Cardiac muscle cell (in vitro differentiated cells and primary cell): ENCODE results near the gene CDH4. TPM values are rescaled to one million over a fixed set of nuclear protein-coding genes. Genes with fewer than 3 reads are reported as not detected.
A peak's percentile ranks its signal among the peaks of the same experiment; 100 is the strongest.

Experiments
- DNase-seq, 2 donors: peaks; one replicate each; pipeline versions ENCODE4 v3.0.0 to v3.0.0-alpha.2; 2010 to 2017; ENCODE audit warnings: low read depth in 1 of 2, low spot score in 1 of 2
- H3K27ac ChIP-seq: fragments of 200-600 bp; sonication (generic); 2 replicates; pipeline ENCODE4 v1.5.1; 2016
- H3K27me3 ChIP-seq: fragments of 200-600 bp; sonication (generic); 2 replicates; pipeline ENCODE4 v1.6.0; 2016; ENCODE audit warnings: control low read depth
- H3K36me3 ChIP-seq: fragments of 200-600 bp; sonication (generic); 2 replicates; pipeline ENCODE4 v1.5.1; 2016; ENCODE audit warnings: control low read depth
- H3K4me1 ChIP-seq: fragments of 200-600 bp; sonication (generic); 2 replicates; pipeline ENCODE4 v1.8.1; 2017; ENCODE audit warnings: low read depth, mild to moderate bottlenecking, mixed run types
- H3K4me3 ChIP-seq: fragments of 200-600 bp; sonication (generic); 2 replicates; pipeline ENCODE4 v1.5.1; 2016; ENCODE audit warnings: mild to moderate bottlenecking
- H3K9me3 ChIP-seq: fragments of 200-600 bp; sonication (generic); 2 replicates; pipeline ENCODE4 v1.5.1; 2017; ENCODE audit warnings: low read depth, mild to moderate bottlenecking, control low read depth
- polyA plus RNA-seq: library from polyadenylated mRNA; unstranded; fragments of >200 nt; fragmentation: Nextera tagmentation; extraction: Ambion mirVana; gene quantifications from 2 replicates; pipeline ENCODE4 v1.2.1, GENCODE V29; 2016
- total RNA-seq: library from RNA; depleted of rRNA; stranded (reverse); fragments of >200 nt; gene quantifications from 2 replicates; pipeline ENCODE4 v1.2.3, GENCODE V29; 2016
- TF ChIP-seq, protein P1 (sequence below): IDR thresholded peaks from 2 replicates; pipeline ENCODE4 v1.5.1; 2012; ENCODE audit warnings: low read depth, mild to moderate bottlenecking, low read length

Gene CDH4
- total and polyA plus RNA-seq, 2 experiments from 2014 or later: 0.43 to 0.80 TPM

- TF ChIP-seq, protein P1, sequence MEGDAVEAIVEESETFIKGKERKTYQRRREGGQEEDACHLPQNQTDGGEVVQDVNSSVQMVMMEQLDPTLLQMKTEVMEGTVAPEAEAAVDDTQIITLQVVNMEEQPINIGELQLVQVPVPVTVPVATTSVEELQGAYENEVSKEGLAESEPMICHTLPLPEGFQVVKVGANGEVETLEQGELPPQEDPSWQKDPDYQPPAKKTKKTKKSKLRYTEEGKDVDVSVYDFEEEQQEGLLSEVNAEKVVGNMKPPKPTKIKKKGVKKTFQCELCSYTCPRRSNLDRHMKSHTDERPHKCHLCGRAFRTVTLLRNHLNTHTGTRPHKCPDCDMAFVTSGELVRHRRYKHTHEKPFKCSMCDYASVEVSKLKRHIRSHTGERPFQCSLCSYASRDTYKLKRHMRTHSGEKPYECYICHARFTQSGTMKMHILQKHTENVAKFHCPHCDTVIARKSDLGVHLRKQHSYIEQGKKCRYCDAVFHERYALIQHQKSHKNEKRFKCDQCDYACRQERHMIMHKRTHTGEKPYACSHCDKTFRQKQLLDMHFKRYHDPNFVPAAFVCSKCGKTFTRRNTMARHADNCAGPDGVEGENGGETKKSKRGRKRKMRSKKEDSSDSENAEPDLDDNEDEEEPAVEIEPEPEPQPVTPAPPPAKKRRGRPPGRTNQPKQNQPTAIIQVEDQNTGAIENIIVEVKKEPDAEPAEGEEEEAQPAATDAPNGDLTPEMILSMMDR: no peak
- H3K36me3 ChIP-seq: no peaks in the 10 kb centered on the region
- H3K27ac ChIP-seq: no peak overlapping the region
- no peak overlapping the region for H3K4me3 ChIP-seq
- H3K9me3 ChIP-seq: no peaks in the 10 kb centered on the region
- no peaks in the 10 kb centered on the region for H3K4me1 ChIP-seq
- DNase-seq: no peak
- H3K27me3 ChIP-seq: no peaks in the 10 kb centered on the region
Observed at GRCh38 chr20:61328911-61329558, 77.0 kb downstream of the CDH4 start.

GRCh38 chr20:61330441-61330840, 78.4 kb downstream of the CDH4 start:
- H3K9me3 ChIP-seq: no peaks in the 10 kb centered on the region
- DNase-seq: no peak
- H3K27ac ChIP-seq: no peak overlapping the region
- no peaks in the 10 kb centered on the region for H3K4me1 ChIP-seq
- TF ChIP-seq, protein P1: no peak
- H3K4me3 ChIP-seq: no peak overlapping the region
- H3K36me3 ChIP-seq: no peaks in the 10 kb centered on the region
- H3K27me3 ChIP-seq: no peaks in the 10 kb centered on the region

DNA sequence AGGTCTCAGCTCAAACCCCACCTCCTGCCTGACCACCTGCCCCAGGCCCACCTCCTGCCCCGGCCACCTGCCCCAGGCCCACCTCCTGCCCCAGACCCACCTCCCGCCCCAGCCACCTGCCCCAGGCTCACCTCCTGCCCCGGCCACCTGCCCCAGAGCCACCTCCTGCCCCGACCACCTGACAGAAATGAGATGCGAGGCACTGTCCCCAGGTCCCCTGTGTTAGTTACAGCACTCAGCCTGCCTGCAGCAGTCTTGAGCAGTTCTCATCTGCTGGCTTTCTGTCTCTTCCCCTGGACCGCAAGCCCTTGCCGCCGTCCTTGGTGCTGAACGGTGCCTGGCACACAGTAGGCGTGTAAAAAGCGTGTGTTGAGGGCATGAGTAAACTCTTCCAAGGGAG, 79.5 kb downstream of the CDH4 start:
- peak in 1 of 2 donors; percentile 2 for DNase-seq
- no peaks in the 10 kb centered on the region for H3K9me3 ChIP-seq
- H3K36me3 ChIP-seq: no peaks in the 10 kb centered on the region
- H3K4me3 ChIP-seq: no peak overlapping the region
- no peaks in the 10 kb centered on the region for H3K27me3 ChIP-seq
- H3K4me1 ChIP-seq: no peaks in the 10 kb centered on the region
- TF ChIP-seq, protein P1: no peak
- no peak overlapping the region for H3K27ac ChIP-seq

DNA sequence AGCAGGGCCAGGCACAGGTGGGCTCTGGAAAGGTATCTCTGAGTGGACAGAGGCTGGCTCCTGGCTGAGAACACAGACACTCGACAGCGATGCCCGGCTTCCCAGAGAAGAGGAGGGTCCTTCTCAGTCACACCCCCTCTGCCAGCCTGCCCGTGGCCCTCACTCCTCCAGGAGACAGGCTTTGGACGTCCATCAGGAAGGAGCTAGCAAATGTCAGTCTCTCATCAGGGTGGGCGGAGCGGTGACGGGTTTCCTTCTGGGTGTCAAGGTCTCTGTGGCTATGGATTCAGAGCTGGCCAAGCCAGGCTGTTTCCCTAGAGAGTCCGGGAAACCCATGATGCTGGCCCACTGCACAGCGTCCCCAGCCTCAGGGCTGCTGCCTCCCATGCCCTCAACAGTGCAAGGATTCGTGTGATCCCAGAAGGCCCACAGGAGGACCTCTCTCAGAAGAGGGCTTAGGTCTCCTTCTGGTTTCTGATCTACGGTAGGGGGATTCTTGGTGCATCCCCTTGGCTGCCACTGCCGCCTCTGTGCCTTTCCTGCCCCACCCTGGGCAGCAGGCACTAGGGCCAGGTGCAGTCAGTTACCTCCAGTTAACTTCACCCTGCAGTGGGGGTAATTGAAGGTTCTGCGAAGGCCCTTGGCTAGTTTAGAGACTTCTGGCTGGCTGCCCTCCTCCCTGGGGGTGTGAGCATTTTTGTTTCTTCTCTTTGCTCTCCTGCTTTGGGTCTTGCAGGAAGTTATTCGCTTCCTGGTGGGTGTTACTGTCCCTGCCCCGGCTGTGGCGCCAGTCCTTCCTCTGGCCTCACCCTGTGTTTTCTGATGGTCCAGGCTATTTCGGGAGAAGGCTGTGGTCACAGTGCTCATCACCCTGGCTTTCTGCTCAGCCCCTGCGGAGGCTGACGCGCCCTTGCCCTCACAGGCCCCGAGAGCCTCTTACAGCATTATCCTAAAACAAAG, 80.2 kb downstream of the CDH4 start:
- DNase-seq: no peak
- Histone ChIP-seq H3K27ac (no peak overlapping the region), H3K36me3 (no peaks in the 10 kb centered on the region), H3K4me1 (no peaks in the 10 kb centered on the region), H3K4me3 (no peak overlapping the region), H3K27me3 (no peaks in the 10 kb centered on the region), H3K9me3 (no peaks in the 10 kb centered on the region)
- TF ChIP-seq, protein P1: no peak

DNA sequence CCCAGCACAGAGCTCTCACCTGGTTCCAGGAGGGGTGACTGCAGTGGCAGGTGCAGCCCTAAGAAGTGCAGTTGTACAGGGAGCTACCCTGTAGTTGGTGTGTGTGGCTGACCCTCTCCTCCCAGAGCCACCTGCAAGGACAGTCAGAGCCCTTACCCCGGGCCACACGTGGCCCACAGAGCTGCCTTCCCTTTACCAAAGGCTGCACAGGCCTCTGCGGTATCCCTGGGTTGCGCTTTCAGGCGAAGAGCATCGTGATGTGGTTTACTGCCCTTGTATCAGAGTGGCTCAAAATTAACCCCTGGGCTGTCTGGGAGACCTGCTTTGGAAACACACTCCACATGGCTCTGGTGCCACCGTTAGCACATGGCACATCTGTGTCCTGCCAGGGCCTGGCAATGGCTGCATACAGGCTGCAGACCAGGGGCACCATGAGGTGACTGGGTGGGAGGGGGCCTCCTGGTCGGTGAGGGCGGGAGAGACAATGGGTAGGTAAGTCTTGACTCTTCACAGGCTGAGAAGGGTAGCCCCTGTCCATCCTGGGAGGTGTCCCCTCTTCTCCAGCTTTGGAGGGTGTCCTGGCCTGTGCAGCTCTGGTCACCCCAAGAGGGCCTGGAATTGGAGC, 81.5 kb downstream of the CDH4 start:
- no peak overlapping the region for H3K4me3 ChIP-seq
- no peaks in the 10 kb centered on the region for H3K4me1 ChIP-seq
- no peaks in the 10 kb centered on the region for H3K27me3 ChIP-seq
- no peak overlapping the region for H3K27ac ChIP-seq
- H3K36me3 ChIP-seq: no peaks in the 10 kb centered on the region
- H3K9me3 ChIP-seq: no peaks in the 10 kb centered on the region
- no peak for DNase-seq
- TF ChIP-seq, protein P1: no peak
